Immature natural killer cell (primary cell): ENCODE data around the gene ARSB. TPM values are rescaled to one million over a fixed set of nuclear protein-coding genes. Genes with fewer than 3 reads are reported as not detected.

Experiments
- DNase-seq, 3 donors: peaks; one replicate each; pipeline ENCODE4 v3.0.0; 2022; ENCODE audit warnings: mixed read lengths in 1 of 3
- H3K27ac Mint-ChIP-seq, 6 donors: one replicate each; pipeline ENCODE4 v1.8.0; 2020; ENCODE audit warnings: mixed read lengths in 6 of 6, mild to moderate bottlenecking in 5 of 6, inconsistent platforms in 4 of 6, moderate library complexity in 3 of 6
- H3K27me3 Mint-ChIP-seq, 3 donors: one replicate each; pipeline ENCODE4 v1.8.0; 2020 to 2021; ENCODE audit warnings: low read depth in 3 of 3, mild to moderate bottlenecking in 3 of 3, mixed read lengths in 3 of 3, moderate library complexity in 3 of 3, inconsistent platforms in 1 of 3
- H3K36me3 Mint-ChIP-seq, 3 donors: one replicate each; pipeline ENCODE4 v1.8.0; 2020; ENCODE audit warnings: mixed read lengths in 3 of 3, inconsistent platforms in 2 of 3, mild to moderate bottlenecking in 2 of 3
- H3K4me1 Mint-ChIP-seq, 2 donors: one replicate each; pipeline ENCODE4 v1.8.0; 2020; ENCODE audit warnings: inconsistent platforms in 2 of 2, mild to moderate bottlenecking in 2 of 2, mixed read lengths in 2 of 2, moderate library complexity in 1 of 2
- H3K4me3 Mint-ChIP-seq, 5 donors: one replicate each; pipeline ENCODE4 v1.8.0; 2020; ENCODE audit warnings: mild to moderate bottlenecking in 5 of 5, mixed read lengths in 5 of 5, inconsistent platforms in 3 of 5, moderate library complexity in 3 of 5
- H3K9me3 Mint-ChIP-seq, 6 donors: one replicate each; pipeline ENCODE4 v1.8.0; 2020; ENCODE audit warnings: mild to moderate bottlenecking in 6 of 6, mixed read lengths in 6 of 6, inconsistent platforms in 4 of 6, moderate library complexity in 3 of 6
- polyA plus RNA-seq, 3 donors: library from polyadenylated mRNA; unstranded; fragments of 300-500 nt; fragmentation: Illumina TruSeq; gene quantifications; one replicate each; pipeline ENCODE4 v1.2.3, GENCODE V29; 2021

The ARSB gene
- polyA plus RNA-seq, 3 donors from 2014 or later, result 5.3 to 11.9 (median 6.2) TPM

DNA sequence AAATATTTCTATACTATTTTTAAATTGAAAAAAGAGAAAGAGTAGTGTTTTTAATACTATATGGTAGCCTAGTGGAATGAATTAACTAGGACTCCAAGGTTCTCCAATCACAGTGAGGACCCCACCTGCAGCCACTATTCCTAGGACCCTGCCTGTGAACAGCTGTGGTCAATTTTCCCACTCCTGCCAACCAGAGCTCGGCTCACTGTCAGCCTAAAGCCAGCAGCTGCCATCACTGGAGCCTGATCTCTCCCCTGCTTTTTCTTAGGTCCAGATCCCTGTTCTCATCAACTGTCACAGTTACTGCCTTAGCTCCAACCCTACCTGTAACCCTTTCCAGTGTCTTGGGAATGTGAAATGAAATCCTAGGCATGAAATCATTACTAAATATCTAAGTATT, 25.3 kb downstream of the ARSB start:
- Mint-ChIP-seq H3K4me3 (no peak overlapping the region), H3K4me1 (no peaks in the 10 kb centered on the region), H3K27ac (no peak overlapping the region), H3K36me3 (peaks cover 12 to 27% (median 16%) of the 10 kb centered on the region in 3 donors), H3K9me3 (no peaks in the 10 kb centered on the region), H3K27me3 (no peaks in the 10 kb centered on the region)
- no peak for DNase-seq

DNA sequence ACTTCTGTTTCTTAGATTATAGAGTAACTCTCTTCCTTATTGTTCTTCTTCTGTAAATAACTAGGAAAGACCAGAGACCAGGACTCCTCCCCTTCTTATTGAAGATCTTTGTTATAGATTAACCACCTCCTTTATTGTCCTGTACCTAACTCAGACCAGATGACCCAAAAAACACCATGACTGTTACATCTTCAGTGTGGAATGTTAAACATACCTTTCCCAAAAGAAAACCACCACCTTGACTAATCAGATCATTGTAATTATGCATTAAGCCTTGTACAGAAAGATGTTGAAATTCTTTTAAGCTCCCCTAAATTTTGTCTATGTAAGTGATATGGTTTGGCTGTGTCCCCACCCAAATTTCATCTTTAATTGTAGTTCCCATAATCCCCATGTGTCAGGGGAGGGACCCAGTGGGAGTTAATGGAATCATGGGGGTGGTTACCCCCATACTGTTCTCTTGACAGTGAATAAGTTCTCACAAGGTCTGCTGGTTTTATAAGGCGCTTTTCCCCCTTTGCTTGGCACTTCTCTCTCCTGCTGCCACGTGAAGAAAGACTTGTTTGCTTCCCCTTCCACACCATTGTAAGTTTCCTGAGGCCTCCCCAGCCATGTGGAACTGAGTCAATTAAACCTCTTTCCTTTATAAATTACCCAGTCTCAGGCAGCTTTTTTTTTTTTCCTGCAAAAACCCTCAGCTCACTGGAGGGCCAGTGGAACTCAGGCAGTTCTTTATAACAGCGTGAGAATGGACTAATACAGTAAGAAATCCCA, 26.3 kb downstream of the ARSB start:
- H3K27me3 Mint-ChIP-seq, result no peaks in the 10 kb centered on the region
- H3K36me3 Mint-ChIP-seq, result peaks cover 7 to 23% (median 13%) of the 10 kb centered on the region in 3 donors
- no peak overlapping the region for H3K27ac Mint-ChIP-seq
- no peak overlapping the region for H3K4me3 Mint-ChIP-seq
- peaks cover 2 to 5% of the 10 kb centered on the region in 2 donors for H3K4me1 Mint-ChIP-seq
- no peaks in the 10 kb centered on the region for H3K9me3 Mint-ChIP-seq
- no peak for DNase-seq

DNA sequence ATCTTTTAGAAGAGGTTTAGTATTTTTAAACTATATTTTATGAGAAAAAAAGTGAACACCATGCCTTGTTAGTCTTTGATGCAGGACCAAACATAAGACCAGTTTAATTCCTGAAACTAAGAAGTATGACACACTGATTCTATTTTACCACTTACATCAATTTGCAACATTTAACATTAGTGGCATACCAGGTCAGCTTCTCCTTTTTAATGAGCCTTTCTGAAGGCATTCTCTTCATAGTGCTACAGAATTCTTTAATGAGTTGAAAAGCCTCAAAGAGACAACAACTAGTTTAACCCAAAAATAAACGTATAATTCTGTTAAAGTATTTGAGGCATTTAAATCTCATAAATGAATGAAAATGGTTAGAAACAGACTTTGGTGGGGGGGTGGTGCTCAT, 28.2 kb downstream of the ARSB start:
- Mint-ChIP-seq H3K27ac (no peak overlapping the region), H3K36me3 (peaks cover 0 to 14% (median 11%) of the 10 kb centered on the region in 3 donors), H3K4me1 (peaks cover 7 to 20% of the 10 kb centered on the region in 2 donors), H3K27me3 (no peaks in the 10 kb centered on the region), H3K4me3 (no peak overlapping the region), H3K9me3 (no peaks in the 10 kb centered on the region)
- no peak for DNase-seq

DNA sequence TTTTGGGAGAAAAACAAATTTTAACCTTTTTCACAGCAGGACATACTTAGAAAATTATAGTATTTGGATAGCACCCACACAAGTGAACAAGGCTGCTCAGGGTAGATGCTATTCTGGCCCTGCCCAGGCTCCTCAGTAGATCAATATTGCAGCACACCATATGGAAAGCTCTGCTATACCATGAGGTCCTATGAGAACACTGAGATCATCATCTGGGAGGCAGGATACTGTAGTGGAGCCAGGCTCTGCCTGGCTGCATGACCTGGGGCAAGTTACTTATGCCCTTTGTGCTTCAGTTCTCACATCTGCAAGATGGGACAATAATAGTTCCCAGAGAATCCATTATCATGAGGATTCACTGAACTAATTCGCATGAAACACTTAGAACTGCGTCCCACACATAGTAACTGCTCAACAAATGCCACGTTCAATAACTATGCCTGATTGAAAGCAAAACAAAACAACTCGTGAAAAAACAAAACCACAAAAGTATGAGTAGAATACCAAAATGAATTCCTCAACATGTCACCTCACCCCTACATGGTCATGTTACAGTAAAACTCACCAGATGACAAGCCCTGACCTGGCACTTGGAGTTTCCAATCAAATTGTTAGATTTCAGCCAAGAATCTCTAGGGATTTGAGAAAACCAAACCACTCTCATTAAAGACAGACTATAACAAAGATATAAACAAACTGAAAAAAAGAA, 31.9 kb downstream of the ARSB start:
- Mint-ChIP-seq H3K36me3 (peaks cover 4 to 14% (median 6%) of the 10 kb centered on the region in 3 donors), H3K9me3 (no peaks in the 10 kb centered on the region), H3K4me1 (peaks cover 7 to 20% of the 10 kb centered on the region in 2 donors), H3K27me3 (no peaks in the 10 kb centered on the region), H3K27ac (peak overlapping the region in 4 of 6 donors; percentile 7 to 46 (median 12)), H3K4me3 (peak overlapping the region in 1 of 5 donors; percentile 8)
- DNase-seq, result no peak

- peaks cover 5 to 10% (median 9%) of the 10 kb centered on the region in 3 donors for H3K36me3 Mint-ChIP-seq
- H3K4me3 Mint-ChIP-seq, result no peak overlapping the region
- H3K4me1 Mint-ChIP-seq, result no peaks in the 10 kb centered on the region
- no peak for DNase-seq
- H3K27ac Mint-ChIP-seq, result no peak overlapping the region
- H3K27me3 Mint-ChIP-seq, result peaks cover 0 to 1% (median 0%) of the 10 kb centered on the region in 3 donors
- H3K9me3 Mint-ChIP-seq, result no peaks in the 10 kb centered on the region
Observed at GRCh38 chr5:78930721-78931120, 54.4 kb downstream of the ARSB start.

GRCh38 chr5:78929833-78930232, 55.3 kb downstream of the ARSB start:
- Mint-ChIP-seq H3K27ac (no peak overlapping the region), H3K27me3 (peaks cover 0 to 1% (median 0%) of the 10 kb centered on the region in 3 donors), H3K4me1 (no peaks in the 10 kb centered on the region), H3K4me3 (no peak overlapping the region), H3K9me3 (no peaks in the 10 kb centered on the region), H3K36me3 (peaks cover 5 to 10% (median 9%) of the 10 kb centered on the region in 3 donors)
- no peak for DNase-seq

DNA sequence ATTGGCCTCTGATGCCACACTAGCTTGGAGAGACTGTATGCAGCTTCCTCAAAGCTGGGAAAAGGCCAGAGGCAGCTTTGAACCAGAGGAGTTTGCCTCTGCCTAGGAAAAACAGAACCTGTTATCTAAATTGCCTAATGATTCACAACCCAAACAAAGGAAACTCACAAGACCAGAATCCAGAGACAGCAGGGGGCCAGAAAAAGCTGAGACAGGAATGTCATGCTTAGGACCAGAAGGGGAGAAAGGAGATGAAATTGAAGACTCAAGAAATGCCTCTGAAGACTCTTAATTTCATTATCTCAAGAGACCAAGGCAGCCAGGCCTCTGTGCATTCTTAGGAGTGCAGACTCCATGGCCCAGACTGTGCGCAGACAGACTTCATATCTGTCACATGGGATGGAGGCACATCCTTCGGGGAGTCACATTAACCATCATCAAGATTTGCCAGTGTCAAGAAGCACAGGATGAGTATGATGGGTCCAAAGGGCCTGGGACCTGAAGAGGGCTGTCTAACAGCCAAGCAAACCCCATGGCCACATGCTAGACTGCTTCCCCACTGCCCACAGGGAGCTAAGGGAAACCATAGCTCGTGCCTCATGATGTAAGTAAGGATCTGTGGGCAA, 57.3 kb downstream of the ARSB start:
- Mint-ChIP-seq H3K27me3 (peaks cover 0 to 1% (median 0%) of the 10 kb centered on the region in 3 donors), H3K4me3 (no peak overlapping the region), H3K9me3 (no peaks in the 10 kb centered on the region), H3K36me3 (peaks cover 5 to 10% (median 8%) of the 10 kb centered on the region in 3 donors), H3K4me1 (no peaks in the 10 kb centered on the region), H3K27ac (no peak overlapping the region)
- DNase-seq, result no peak

DNA sequence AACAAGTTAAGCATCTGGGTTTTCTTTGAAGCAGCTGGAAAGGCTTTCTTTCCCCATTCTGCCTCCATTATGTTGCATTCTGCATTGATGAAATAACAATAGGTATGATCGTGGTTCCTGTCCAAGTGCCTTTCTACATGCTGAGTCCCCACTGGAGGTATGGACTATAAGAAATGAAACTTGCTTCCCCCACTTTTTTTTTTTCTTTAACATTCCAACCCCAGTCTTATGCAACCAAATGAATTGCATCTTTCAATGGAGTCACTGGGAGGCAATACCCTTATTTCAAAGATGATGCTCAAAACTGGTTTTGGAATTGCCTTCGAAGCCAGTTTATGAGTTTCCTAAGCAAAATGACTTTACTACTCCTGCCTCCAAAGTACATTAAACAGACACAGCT, 58.9 kb downstream of the ARSB start:
- H3K9me3 Mint-ChIP-seq, result no peaks in the 10 kb centered on the region
- peaks cover 5 to 12% (median 10%) of the 10 kb centered on the region in 3 donors for H3K36me3 Mint-ChIP-seq
- DNase-seq, result no peak
- H3K4me1 Mint-ChIP-seq, result no peaks in the 10 kb centered on the region
- no peak overlapping the region for H3K27ac Mint-ChIP-seq
- peaks cover 0 to 1% (median 0%) of the 10 kb centered on the region in 3 donors for H3K27me3 Mint-ChIP-seq
- no peak overlapping the region for H3K4me3 Mint-ChIP-seq

DNA sequence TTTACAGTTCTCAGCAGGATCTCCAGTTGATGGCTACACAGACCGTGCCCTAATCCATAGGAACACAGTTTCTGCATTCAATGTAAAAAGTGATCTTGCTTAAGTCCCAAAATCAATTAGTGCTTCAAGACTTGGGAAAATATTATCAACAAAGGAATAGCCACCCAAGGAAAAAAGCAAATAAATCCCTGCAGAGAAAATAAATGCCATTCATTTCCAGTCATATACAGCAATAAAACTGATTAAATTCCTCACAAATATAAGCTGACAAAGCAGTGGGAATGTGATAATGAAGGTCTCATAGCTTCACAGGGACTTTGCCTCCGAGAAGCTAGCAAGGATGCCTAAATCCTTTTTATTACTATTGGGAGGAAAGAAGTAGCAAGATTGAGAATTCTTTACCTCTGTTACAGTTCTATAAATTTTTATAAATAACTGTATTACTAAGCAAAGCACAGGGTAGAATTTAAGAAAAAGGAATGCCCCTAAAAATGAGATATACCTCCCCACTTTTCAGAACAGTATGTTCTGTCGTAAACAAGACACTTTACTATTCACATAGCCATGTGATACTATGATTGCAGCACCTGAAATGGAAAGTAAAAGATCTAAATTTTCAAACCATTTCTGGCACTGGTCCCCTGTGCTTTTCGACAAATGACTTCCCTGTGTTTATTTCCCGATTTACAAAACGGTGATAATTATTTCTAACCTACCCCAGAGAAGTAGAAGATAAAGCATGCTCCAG, 59.8 kb downstream of the ARSB start:
- H3K36me3 Mint-ChIP-seq, result peaks cover 5 to 12% (median 10%) of the 10 kb centered on the region in 3 donors
- no peak for DNase-seq
- no peak overlapping the region for H3K27ac Mint-ChIP-seq
- no peaks in the 10 kb centered on the region for H3K4me1 Mint-ChIP-seq
- no peaks in the 10 kb centered on the region for H3K9me3 Mint-ChIP-seq
- H3K4me3 Mint-ChIP-seq, result no peak overlapping the region
- H3K27me3 Mint-ChIP-seq, result peaks cover 0 to 1% (median 0%) of the 10 kb centered on the region in 3 donors

GRCh38 chr5:78923622-78923970, 61.5 kb downstream of the ARSB start:
- Mint-ChIP-seq H3K27ac (no peak overlapping the region), H3K9me3 (no peaks in the 10 kb centered on the region), H3K27me3 (peaks cover 0 to 1% (median 0%) of the 10 kb centered on the region in 3 donors)

DNA sequence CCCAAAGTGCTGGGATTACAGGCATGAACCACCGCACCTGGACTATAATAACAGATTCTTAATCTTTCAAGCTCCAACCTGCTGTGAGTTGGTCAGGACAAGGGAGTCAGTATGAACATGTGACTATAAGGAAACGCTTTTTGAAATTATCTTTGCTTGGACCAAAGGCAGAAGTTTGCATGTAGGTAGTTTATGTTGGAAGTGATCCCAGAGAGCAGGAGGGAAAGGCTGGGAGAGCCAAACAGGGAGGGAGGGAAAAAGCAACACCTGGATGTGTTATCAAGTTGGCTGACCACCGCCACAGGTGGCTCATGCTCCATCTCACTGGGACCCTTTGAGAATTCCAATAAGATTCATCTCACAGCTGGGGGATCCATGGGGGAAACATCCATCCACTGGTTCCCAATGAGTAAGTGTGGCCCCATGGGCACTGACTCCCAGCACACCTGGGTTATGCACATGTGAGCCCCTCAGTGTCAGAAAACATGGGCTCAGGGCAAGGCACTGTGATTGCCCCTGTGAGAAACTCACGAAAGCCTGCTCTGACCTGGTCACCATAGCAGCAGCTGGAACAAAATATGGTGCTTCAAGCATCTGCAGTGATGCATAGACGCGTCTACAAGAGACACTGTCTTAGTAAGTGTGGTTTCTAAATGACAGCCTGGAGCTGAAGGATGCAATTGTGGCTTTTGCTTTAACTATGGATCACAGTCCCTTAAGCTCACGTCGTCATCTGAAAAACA, 62.1 kb downstream of the ARSB start:
- no peaks in the 10 kb centered on the region for H3K9me3 Mint-ChIP-seq
- H3K4me1 Mint-ChIP-seq, result no peaks in the 10 kb centered on the region
- no peak overlapping the region for H3K4me3 Mint-ChIP-seq
- H3K36me3 Mint-ChIP-seq, result peaks cover 0 to 12% (median 5%) of the 10 kb centered on the region in 3 donors
- peaks cover 0 to 1% (median 0%) of the 10 kb centered on the region in 3 donors for H3K27me3 Mint-ChIP-seq
- DNase-seq, result no peak
- H3K27ac Mint-ChIP-seq, result no peak overlapping the region

More at GRCh38 chr5:78923622-78923970, 61.5 kb downstream of the ARSB start:
- Mint-ChIP-seq H3K36me3 (peaks cover 0 to 12% (median 5%) of the 10 kb centered on the region in 3 donors), H3K4me3 (no peak overlapping the region), H3K4me1 (no peaks in the 10 kb centered on the region)
- no peak for DNase-seq

DNA sequence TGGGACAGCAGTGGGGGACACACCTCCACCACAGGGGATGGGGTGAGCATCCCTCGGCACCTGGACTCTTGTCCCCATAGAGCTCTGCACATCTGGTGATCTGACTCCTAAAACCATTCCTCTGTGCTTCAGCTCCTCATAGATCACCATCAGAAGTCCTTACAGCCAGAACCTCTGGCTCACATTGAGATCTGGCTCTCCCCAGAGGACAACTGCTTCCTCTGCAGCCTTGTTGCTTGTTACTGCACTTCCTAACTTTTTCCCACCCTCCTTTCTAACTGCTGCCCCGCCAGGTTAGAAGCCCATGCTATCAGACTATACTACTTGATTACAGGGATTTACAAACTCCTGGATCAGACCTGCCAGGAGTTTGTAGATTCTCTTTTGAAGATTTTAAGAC, 64.5 kb downstream of the ARSB start:
- H3K27me3 Mint-ChIP-seq, result no peaks in the 10 kb centered on the region
- no peak overlapping the region for H3K4me3 Mint-ChIP-seq
- peaks cover 0 to 7% (median 0%) of the 10 kb centered on the region in 3 donors for H3K36me3 Mint-ChIP-seq
- H3K9me3 Mint-ChIP-seq, result no peaks in the 10 kb centered on the region
- no peak overlapping the region for H3K27ac Mint-ChIP-seq
- H3K4me1 Mint-ChIP-seq, result no peaks in the 10 kb centered on the region
- no peak for DNase-seq

DNA sequence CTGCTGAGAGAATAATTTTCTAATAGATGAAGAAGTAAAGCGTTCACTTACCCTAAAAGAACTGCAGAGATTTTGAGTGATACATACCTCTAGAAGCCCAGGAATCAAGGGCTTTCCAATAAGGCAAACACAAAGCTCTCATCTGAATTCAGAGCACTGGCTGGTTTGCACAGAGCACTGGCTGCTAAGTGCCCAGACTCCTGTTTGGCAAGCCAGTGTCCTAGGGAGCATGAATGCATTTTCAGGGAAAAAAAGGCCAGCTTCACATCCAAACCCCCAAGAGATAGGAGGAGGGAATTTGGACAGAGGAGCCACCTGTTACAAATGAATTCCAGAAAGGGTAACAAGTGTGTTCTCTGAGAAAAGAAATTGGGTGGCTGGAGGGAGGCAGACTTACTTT, 65.3 kb downstream of the ARSB start:
- H3K36me3 Mint-ChIP-seq, result peaks cover 0 to 11% (median 0%) of the 10 kb centered on the region in 3 donors
- no peak overlapping the region for H3K4me3 Mint-ChIP-seq
- peak overlapping the region in 1 of 6 donors; percentile 28 for H3K27ac Mint-ChIP-seq
- H3K9me3 Mint-ChIP-seq, result no peaks in the 10 kb centered on the region
- no peak for DNase-seq
- H3K27me3 Mint-ChIP-seq, result no peaks in the 10 kb centered on the region
- H3K4me1 Mint-ChIP-seq, result no peaks in the 10 kb centered on the region
